GM10248 (cell line): ENCODE results near the gene FOSL1.

Experiments
- CTCF ChIA-PET: fragments of 300-600 bp; sonication (Branson Sonifier 250); formaldehyde crosslinking; extraction: SDS; loops from one replicate; lab custom pipeline; 2021; ENCODE audit warnings: antibody characterized with exemption; lab: Yijun Ruan, JAX
- POLR2A ChIA-PET: fragments of 350-650 bp; sonication (Branson Sonifier 250); formaldehyde crosslinking; extraction: SDS; loops from one replicate; lab custom pipeline; 2020; ENCODE audit warnings: antibody characterized with exemption; lab: Yijun Ruan, JAX
- DNase-seq: peaks from one replicate; pipeline ENCODE4 v3.0.0; 2012; ENCODE audit errors: extremely low spot score
- CTCF ChIP-seq: IDR thresholded peaks from 2 replicates; pipeline ENCODE4 v1.5.1; 2012; ENCODE audit warnings: mild to moderate bottlenecking, low read depth; ENCODE audit errors: extremely low read depth, missing control alignments, control extremely low read depth

Gene FOSL1

GRCh38 chr11:65844231-65844872 lies 55.8 kb downstream of the FOSL1 start:
- CTCF ChIA-PET = interaction anchor here (1.2 to 3.3 kb wide), 4 partner anchors 8 to 65 kb away, joined by 4 to 16 read pairs (median 4); no protein-coding TSS in a partner anchor
- POLR2A ChIA-PET = interaction anchor here (0.7 kb wide), 2 partner anchors 10 to 40 kb away, joined by 6 to 10 read pairs; no protein-coding TSS in a partner anchor
- no peak for DNase-seq
- no peak for TF ChIP-seq CTCF

DNA sequence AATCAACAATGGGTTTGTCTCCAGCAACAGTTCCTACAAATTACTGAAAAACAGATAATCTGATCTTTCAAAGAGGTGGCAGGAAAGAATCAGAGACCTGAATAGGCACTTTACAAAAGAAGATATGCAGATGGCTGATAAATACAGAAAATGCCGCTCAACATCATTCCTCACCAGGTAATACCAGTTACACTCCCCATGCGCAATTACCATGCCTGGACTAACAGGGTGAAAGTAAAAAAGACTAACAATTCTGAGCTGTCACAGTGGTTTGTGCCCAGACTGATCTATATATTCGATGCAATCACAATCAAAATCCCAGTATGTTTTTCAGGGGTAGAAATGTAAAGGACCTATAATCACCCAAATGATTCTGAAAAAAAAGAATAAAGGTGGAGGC lies 56.4 kb downstream of the FOSL1 start:
- ChIA-PET CTCF (interaction anchor here (1.2 to 1.8 kb wide), 3 partner anchors 8 to 35 kb away, joined by 4 read pairs; no protein-coding TSS in a partner anchor), POLR2A (interaction anchor here (0.7 kb wide), 1 partner anchor 40 kb away, joined by 6 read pairs; no protein-coding TSS in a partner anchor)
- no peak for DNase-seq
- TF ChIP-seq CTCF = no peak

DNA sequence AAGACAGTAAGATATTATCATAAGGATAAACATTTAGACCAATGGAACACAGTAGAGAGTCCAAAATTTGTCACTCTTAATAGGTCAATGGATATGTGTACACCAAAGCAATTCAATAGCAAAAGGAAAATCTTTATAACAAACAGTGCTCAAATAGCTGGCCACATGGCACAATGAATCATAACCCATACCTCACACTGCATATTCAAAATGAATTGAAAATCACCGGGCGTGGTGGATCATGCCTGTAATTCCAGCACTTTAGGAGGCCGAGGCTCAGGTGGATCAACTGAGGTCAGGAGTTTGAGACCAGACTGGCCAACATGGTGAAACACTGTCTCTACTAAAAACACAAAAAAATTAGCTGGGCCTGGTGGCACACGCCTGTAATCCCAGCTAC lies 58.0 kb downstream of the FOSL1 start:
- ChIA-PET CTCF (no interaction called here), POLR2A (no interaction called here)
- no peak for TF ChIP-seq CTCF
- DNase-seq = no peak
